K562 (cell line): ENCODE data around the gene POU2F3. TPM values are rescaled to one million over a fixed set of nuclear protein-coding genes. Genes with fewer than 3 reads are reported as not detected.

ENCODE experiments used
- BCOR ChIP-seq: fragments of 450-650 bp; IDR thresholded peaks from 2 replicates; pipeline ENCODE4 v1.6.1; 2016
- BRCA1 ChIP-seq, 2 experiments: fragments of 450-650 bp in 1 of 2; sonication (generic) in 1 of 2; formaldehyde crosslinking in 1 of 2; IDR thresholded peaks; 2 replicates each; pipeline versions ENCODE4 v1.5.0 to v1.6.1; 2017 to 2020; ENCODE audit warnings: mild to moderate bottlenecking in 1 of 2, missing genetic modification reagents in 1 of 2
- CREM ChIP-seq: IDR thresholded peaks from 2 replicates; pipeline ENCODE4 v1.6.1; 2014; ENCODE audit warnings: antibody characterized with exemption, low read depth
- KLF13 ChIP-seq: fragments of 450-650 bp; IDR thresholded peaks from 2 replicates; pipeline ENCODE4 v1.6.1; 2016; ENCODE audit warnings: missing genetic modification characterization, low read depth, mild to moderate bottlenecking, missing compliant biosample characterization, moderate library complexity, borderline replicate concordance
- MEF2A ChIP-seq: IDR thresholded peaks from 2 replicates; pipeline ENCODE4 v1.6.1; 2011; ENCODE audit warnings: low read depth, mild to moderate bottlenecking, low read length, moderate library complexity; ENCODE audit not compliant: control insufficient read depth
- NRF1 ChIP-seq, 2 experiments: fragments of 450-650 bp; IDR thresholded peaks in 1 of 2; conservative IDR thresholded peaks in 1 of 2; 2 replicates each; pipeline ENCODE4 v1.6.1; 2014; ENCODE audit warnings: mild to moderate bottlenecking in 2 of 2
- STAT5A ChIP-seq: IDR thresholded peaks from 2 replicates; pipeline ENCODE4 v1.6.1; 2012; ENCODE audit warnings: low read length, inconsistent platforms, borderline replicate concordance
- ZFP36 ChIP-seq: fragments of 150-350 bp; IDR thresholded peaks from 2 replicates; pipeline ENCODE4 v1.6.1; 2018; ENCODE audit warnings: low read length, low read depth; ENCODE audit not compliant: partially characterized antibody
- ZNF785 ChIP-seq: fragments of 250-450 bp; sonication (Bioruptor Pico); IDR thresholded peaks from 2 replicates; pipeline ENCODE4 v1.4.0; 2020; ENCODE audit warnings: mild to moderate bottlenecking
- polyA plus RNA-seq, 8 experiments: library from polyadenylated mRNA; depleted of rRNA in 4 of 8; stranded (reverse) in 5 of 8; unstranded in 3 of 8; fragments of >200 nt; fragmentation: Nextera tagmentation in 2 of 8; fragmentation: Illumina TruSeq in 1 of 8; extraction: Ambion mirVana in 2 of 8; extraction: Trizol in 1 of 8; gene quantifications; 2 replicates each; pipeline versions ENCODE4 v1.2.1 to v1.2.3, GENCODE V29; 2011 to 2014; ENCODE audit warnings: inconsistent platforms in 1 of 8, missing spikeins in 1 of 8
- total RNA-seq, 7 experiments: library from RNA; depleted of rRNA in 6 of 7; stranded (reverse); fragments of >200 nt in 6 of 7; fragmentation: Illumina TruSeq in 2 of 7; extraction: Trizol in 2 of 7; gene quantifications; 2 replicates each; pipeline versions ENCODE4 v1.2.1 to v1.2.3, GENCODE V29; 2011 to 2021; ENCODE audit warnings: low replicate concordance in 1 of 7
- TF ChIP-seq, protein P1 (sequence below): fragments of 250-450 bp; sonication (Bioruptor Pico); IDR thresholded peaks from 2 replicates; pipeline ENCODE4 v1.8.0; 2021; ENCODE audit warnings: borderline replicate concordance, mild to moderate bottlenecking, moderate library complexity; ENCODE audit not compliant: poor library complexity, severe bottlenecking
- TF ChIP-seq, protein P2 (sequence below): fragments of 150-350 bp; IDR thresholded peaks from 2 replicates; pipeline ENCODE4 v1.6.1; 2014; ENCODE audit warnings: low read depth, mild to moderate bottlenecking, low read length, borderline replicate concordance
- TF ChIP-seq, protein P3 (sequence below): sonication (generic); formaldehyde crosslinking; IDR thresholded peaks from 2 replicates; pipeline ENCODE4 v1.8.0; 2022; ENCODE audit warnings: mild to moderate bottlenecking, missing genetic modification reagents
- TF ChIP-seq, protein P4 (sequence below): fragments of 250-450 bp; sonication (Bioruptor Pico); IDR thresholded peaks from 2 replicates; pipeline ENCODE4 v1.4.0; 2020; ENCODE audit warnings: mild to moderate bottlenecking, moderate library complexity

The POU2F3 gene
- total and polyA plus RNA-seq, 9 of the 15 experiments (the other 6 are each of a cell fraction or from before 2014, with no cell fraction given) = not detected

DNA sequence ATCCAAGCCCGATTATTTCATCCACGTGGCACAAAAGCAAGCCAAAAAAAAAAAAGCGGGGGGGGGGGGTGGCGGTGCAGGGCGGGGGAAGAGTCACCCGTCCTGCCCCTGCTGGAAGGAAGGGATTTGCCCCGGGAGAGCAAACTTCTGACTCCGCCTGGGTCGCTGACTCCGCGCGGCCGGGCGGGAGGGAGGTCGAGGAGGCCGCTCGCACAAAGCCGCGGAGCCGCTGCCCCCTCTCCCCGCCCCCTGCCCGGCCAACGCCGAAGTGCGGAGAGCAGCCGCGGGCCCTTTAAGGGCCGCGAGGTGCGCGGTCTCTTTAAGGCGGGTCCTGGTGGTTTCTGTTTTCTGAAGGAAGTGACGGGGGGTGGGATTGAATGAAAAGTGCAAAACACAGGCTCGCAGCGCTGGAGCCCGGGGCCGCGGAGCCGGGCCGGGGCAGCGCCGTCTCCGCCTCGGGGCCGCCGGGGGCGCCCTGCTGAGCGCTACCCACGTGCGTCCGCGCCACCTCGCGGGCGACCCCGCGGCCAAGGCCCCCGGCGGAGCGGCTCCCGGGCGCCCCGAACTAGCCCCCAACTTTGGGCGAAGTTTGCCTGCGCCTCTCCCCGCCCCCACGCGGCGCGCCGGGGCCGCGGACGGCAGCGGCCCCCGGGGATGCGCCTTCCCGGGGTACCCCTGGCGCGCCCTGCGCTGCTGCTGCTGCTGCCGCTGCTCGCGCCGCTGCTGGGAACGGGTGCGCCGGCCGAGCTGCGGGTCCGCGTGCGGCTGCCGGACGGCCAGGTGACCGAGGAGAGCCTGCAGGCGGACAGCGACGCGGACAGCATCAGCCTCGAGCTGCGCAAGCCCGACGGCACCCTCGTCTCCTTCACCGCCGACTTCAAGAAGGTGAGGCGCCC, 29.1 kb upstream of the POU2F3 start, which contains the start of gene OAF (continued):
- TF ChIP-seq CREM (peak; percentile 35; the same call in 1 of the 2 replicates), BCOR (no peak), KLF13 (no peak), NRF1 (conservative IDR thresholded peaks at IDR 0.05 in 1 of 2, IDR thresholded peaks at IDR 0.05 in 1 of 2) (peak; percentile 73 to 78; a peak in 3 of 4 replicates), ZNF785 (CRISPR knock-in tag) (no peak), STAT5A (no peak), BRCA1 (IDR thresholded peaks at IDR 0.05) (no peak), BRCA1 (CRISPR knock-in tag; IDR thresholded peaks at IDR 0.05) (no peak), MEF2A (no peak), ZFP36 (no peak)
- TF ChIP-seq, protein P1, sequence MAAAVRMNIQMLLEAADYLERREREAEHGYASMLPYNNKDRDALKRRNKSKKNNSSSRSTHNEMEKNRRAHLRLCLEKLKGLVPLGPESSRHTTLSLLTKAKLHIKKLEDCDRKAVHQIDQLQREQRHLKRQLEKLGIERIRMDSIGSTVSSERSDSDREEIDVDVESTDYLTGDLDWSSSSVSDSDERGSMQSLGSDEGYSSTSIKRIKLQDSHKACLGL (CRISPR knock-in tag) = no peak
- TF ChIP-seq, protein P2, sequence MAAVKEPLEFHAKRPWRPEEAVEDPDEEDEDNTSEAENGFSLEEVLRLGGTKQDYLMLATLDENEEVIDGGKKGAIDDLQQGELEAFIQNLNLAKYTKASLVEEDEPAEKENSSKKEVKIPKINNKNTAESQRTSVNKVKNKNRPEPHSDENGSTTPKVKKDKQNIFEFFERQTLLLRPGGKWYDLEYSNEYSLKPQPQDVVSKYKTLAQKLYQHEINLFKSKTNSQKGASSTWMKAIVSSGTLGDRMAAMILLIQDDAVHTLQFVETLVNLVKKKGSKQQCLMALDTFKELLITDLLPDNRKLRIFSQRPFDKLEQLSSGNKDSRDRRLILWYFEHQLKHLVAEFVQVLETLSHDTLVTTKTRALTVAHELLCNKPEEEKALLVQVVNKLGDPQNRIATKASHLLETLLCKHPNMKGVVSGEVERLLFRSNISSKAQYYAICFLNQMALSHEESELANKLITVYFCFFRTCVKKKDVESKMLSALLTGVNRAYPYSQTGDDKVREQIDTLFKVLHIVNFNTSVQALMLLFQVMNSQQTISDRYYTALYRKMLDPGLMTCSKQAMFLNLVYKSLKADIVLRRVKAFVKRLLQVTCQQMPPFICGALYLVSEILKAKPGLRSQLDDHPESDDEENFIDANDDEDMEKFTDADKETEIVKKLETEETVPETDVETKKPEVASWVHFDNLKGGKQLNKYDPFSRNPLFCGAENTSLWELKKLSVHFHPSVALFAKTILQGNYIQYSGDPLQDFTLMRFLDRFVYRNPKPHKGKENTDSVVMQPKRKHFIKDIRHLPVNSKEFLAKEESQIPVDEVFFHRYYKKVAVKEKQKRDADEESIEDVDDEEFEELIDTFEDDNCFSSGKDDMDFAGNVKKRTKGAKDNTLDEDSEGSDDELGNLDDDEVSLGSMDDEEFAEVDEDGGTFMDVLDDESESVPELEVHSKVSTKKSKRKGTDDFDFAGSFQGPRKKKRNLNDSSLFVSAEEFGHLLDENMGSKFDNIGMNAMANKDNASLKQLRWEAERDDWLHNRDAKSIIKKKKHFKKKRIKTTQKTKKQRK = no peak
- TF ChIP-seq, protein P3, sequence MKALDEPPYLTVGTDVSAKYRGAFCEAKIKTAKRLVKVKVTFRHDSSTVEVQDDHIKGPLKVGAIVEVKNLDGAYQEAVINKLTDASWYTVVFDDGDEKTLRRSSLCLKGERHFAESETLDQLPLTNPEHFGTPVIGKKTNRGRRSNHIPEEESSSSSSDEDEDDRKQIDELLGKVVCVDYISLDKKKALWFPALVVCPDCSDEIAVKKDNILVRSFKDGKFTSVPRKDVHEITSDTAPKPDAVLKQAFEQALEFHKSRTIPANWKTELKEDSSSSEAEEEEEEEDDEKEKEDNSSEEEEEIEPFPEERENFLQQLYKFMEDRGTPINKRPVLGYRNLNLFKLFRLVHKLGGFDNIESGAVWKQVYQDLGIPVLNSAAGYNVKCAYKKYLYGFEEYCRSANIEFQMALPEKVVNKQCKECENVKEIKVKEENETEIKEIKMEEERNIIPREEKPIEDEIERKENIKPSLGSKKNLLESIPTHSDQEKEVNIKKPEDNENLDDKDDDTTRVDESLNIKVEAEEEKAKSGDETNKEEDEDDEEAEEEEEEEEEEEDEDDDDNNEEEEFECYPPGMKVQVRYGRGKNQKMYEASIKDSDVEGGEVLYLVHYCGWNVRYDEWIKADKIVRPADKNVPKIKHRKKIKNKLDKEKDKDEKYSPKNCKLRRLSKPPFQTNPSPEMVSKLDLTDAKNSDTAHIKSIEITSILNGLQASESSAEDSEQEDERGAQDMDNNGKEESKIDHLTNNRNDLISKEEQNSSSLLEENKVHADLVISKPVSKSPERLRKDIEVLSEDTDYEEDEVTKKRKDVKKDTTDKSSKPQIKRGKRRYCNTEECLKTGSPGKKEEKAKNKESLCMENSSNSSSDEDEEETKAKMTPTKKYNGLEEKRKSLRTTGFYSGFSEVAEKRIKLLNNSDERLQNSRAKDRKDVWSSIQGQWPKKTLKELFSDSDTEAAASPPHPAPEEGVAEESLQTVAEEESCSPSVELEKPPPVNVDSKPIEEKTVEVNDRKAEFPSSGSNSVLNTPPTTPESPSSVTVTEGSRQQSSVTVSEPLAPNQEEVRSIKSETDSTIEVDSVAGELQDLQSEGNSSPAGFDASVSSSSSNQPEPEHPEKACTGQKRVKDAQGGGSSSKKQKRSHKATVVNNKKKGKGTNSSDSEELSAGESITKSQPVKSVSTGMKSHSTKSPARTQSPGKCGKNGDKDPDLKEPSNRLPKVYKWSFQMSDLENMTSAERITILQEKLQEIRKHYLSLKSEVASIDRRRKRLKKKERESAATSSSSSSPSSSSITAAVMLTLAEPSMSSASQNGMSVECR = 0 out of 2 replicates have a peak, but pooled peaks have one; percentile 10
- TF ChIP-seq, protein P4, sequence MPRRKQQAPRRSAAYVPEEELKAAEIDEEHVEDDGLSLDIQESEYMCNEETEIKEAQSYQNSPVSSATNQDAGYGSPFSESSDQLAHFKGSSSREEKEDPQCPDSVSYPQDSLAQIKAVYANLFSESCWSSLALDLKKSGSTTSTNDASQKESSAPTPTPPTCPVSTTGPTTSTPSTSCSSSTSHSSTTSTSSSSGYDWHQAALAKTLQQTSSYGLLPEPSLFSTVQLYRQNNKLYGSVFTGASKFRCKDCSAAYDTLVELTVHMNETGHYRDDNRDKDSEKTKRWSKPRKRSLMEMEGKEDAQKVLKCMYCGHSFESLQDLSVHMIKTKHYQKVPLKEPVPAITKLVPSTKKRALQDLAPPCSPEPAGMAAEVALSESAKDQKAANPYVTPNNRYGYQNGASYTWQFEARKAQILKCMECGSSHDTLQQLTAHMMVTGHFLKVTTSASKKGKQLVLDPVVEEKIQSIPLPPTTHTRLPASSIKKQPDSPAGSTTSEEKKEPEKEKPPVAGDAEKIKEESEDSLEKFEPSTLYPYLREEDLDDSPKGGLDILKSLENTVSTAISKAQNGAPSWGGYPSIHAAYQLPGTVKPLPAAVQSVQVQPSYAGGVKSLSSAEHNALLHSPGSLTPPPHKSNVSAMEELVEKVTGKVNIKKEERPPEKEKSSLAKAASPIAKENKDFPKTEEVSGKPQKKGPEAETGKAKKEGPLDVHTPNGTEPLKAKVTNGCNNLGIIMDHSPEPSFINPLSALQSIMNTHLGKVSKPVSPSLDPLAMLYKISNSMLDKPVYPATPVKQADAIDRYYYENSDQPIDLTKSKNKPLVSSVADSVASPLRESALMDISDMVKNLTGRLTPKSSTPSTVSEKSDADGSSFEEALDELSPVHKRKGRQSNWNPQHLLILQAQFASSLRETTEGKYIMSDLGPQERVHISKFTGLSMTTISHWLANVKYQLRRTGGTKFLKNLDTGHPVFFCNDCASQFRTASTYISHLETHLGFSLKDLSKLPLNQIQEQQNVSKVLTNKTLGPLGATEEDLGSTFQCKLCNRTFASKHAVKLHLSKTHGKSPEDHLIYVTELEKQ = no peak
